ENCODE data around the gene NSUN6. TPM values are rescaled to one million over a fixed set of nuclear protein-coding genes. Genes with fewer than 3 reads are reported as not detected.

The NSUN6 gene
- polyA plus RNA-seq, 1 of the 3 experiments (the other 2 are of a cell fraction) = 5.3 TPM

DNA sequence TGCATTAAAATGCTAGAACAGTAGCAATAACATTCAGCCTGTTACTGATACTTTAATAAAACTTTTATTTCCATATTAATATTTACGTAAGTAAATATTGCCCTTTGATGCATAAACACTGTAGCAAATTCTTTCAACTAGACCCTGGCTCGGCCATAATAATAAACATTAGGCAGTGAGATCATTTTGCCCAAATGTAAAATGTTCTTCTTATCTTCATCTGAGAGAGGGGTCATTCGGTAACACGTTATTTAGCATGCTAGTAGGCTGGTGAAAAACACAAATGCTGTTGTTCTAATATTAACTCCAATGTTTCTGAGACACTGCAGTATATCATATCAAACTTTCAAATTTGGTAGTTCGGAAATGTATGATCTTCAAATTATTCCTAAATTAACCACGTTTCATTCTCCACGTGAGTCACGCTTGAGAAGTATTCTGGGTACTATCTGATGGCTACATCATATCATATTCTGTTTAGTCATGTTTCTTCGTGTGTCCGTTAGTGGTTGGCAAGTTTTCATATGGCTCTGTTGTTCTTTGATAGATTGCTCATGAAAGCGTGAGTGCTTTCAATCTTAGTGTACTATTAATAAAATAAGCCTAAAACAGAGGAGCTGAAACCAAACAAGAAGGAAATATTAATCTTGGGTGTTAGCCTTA is 145.8 kb downstream of the NSUN6 start:
- no peaks in the 10 kb centered on the region for H3K36me3 ChIP-seq (replicated peaks in 1 of 2; ENCODE audit: control insufficient read depth in 1 of 2, insufficient read depth in 2 of 2, low read length in 1 of 2)
- no peaks in the 10 kb centered on the region for H3K9me2 ChIP-seq
- peak overlapping the region; percentile 3; the same call in 1 of the 2 replicates for H3K9ac ChIP-seq
- H3K27me3 ChIP-seq (ENCODE audit: insufficient read depth) = no peaks in the 10 kb centered on the region
- DNase-seq = no peak
- no peak overlapping the region for H3K4me2 ChIP-seq
- H3K27ac ChIP-seq (ENCODE audit: low read depth in 2 of 2, low read length in 1 of 2) = peak overlapping the region in 1 of 2 experiments; percentile 52; a peak in 2 of 4 replicates
- ChIA-PET POLR2A (no interaction called here), CTCF (no interaction called here)
- no peak overlapping the region for H2AFZ ChIP-seq (ENCODE audit: low read depth)
- H3K9me3 ChIP-seq = no peaks in the 10 kb centered on the region
- peak; percentile 44; the same call in 1 of the 2 replicates for TF ChIP-seq NFIC (IDR thresholded peaks at IDR 0.05; ENCODE audit: borderline replicate concordance)
- no peak for TF ChIP-seq SIN3A (IDR thresholded peaks at IDR 0.05; ENCODE audit: borderline replicate concordance, low read depth, low read length)
- TF ChIP-seq, protein P1, sequence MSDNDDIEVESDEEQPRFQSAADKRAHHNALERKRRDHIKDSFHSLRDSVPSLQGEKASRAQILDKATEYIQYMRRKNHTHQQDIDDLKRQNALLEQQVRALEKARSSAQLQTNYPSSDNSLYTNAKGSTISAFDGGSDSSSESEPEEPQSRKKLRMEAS (IDR thresholded peaks at IDR 0.05; ENCODE audit: low read depth) = peak; percentile 83
- peak; percentile 42; the same call in 1 of the 2 replicates for TF ChIP-seq FOSL2 (IDR thresholded peaks at IDR 0.05; ENCODE audit: borderline replicate concordance, low read depth)
- TF ChIP-seq, protein P2, sequence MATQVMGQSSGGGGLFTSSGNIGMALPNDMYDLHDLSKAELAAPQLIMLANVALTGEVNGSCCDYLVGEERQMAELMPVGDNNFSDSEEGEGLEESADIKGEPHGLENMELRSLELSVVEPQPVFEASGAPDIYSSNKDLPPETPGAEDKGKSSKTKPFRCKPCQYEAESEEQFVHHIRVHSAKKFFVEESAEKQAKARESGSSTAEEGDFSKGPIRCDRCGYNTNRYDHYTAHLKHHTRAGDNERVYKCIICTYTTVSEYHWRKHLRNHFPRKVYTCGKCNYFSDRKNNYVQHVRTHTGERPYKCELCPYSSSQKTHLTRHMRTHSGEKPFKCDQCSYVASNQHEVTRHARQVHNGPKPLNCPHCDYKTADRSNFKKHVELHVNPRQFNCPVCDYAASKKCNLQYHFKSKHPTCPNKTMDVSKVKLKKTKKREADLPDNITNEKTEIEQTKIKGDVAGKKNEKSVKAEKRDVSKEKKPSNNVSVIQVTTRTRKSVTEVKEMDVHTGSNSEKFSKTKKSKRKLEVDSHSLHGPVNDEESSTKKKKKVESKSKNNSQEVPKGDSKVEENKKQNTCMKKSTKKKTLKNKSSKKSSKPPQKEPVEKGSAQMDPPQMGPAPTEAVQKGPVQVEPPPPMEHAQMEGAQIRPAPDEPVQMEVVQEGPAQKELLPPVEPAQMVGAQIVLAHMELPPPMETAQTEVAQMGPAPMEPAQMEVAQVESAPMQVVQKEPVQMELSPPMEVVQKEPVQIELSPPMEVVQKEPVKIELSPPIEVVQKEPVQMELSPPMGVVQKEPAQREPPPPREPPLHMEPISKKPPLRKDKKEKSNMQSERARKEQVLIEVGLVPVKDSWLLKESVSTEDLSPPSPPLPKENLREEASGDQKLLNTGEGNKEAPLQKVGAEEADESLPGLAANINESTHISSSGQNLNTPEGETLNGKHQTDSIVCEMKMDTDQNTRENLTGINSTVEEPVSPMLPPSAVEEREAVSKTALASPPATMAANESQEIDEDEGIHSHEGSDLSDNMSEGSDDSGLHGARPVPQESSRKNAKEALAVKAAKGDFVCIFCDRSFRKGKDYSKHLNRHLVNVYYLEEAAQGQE (IDR thresholded peaks at IDR 0.05; ENCODE audit: low read depth, low read length) = no peak
- TF ChIP-seq TCF12 (IDR thresholded peaks at IDR 0.05) = peak; percentile 56
- TF ChIP-seq, protein P3, sequence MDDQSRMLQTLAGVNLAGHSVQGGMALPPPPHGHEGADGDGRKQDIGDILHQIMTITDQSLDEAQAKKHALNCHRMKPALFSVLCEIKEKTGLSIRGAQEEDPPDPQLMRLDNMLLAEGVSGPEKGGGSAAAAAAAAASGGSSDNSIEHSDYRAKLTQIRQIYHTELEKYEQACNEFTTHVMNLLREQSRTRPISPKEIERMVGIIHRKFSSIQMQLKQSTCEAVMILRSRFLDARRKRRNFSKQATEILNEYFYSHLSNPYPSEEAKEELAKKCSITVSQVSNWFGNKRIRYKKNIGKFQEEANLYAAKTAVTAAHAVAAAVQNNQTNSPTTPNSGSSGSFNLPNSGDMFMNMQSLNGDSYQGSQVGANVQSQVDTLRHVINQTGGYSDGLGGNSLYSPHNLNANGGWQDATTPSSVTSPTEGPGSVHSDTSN (IDR thresholded peaks at IDR 0.05) = peak; percentile 69
- TF ChIP-seq EP300 (IDR thresholded peaks at IDR 0.05; ENCODE audit: borderline replicate concordance in 1 of 2, low read depth in 1 of 2, low read length in 1 of 2) = peak in 1 of 2 experiments; percentile 55; a peak in 1 of 4 replicates
- peak; percentile 43; the same call in 1 of the 2 replicates for TF ChIP-seq JUND (IDR thresholded peaks at IDR 0.05)
- no peaks in the 10 kb centered on the region for H3K79me2 ChIP-seq (ENCODE audit: insufficient read depth)
- H3K4me3 ChIP-seq (ENCODE audit: low read depth in 2 of 2, low read length in 1 of 2) = no peak overlapping the region
- no peaks in the 10 kb centered on the region for H4K20me1 ChIP-seq (ENCODE audit: insufficient read depth)
- H3F3A ChIP-seq (replicated peaks; ENCODE audit: insufficient read depth) = peaks cover 10% of the 10 kb centered on the region
- H3K4me1 ChIP-seq (ENCODE audit: control insufficient read depth in 1 of 2, insufficient read depth in 2 of 2, low read depth in 1 of 2, low read length in 1 of 2) = peaks cover 0 to 3% of the 10 kb centered on the region in 2 experiments; a peak in 1 of 4 replicates
- WGBS (ENCODE audit: low lambda C conversion rate) = 39% methylated on average over 11 of the region's 11 CpGs

DNA sequence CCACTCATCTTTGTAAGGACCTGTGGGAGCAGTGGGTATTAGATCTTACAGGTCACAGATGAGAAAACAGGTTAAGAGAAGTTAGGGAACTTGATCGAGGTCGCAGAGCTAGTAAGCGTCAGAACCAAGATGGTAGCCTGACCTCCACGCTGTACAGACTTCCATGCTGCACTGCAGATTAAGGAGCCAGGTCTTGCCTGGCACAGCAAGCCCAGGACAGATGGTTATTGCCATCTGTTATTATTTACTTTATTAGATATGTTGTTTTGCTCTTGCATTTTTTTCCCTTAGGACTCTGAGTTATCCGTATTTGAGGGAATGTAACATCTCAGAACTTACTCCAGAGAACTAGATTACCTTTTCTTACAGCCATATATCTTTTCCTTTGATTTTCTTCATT is 147.2 kb downstream of the NSUN6 start:
- H2AFZ ChIP-seq (ENCODE audit: low read depth) = no peak overlapping the region
- H3K9me2 ChIP-seq = no peaks in the 10 kb centered on the region
- H3F3A ChIP-seq (replicated peaks; ENCODE audit: insufficient read depth) = peaks cover 10% of the 10 kb centered on the region
- peaks cover 0 to 3% of the 10 kb centered on the region in 2 experiments; a peak in 1 of 4 replicates for H3K4me1 ChIP-seq (ENCODE audit: control insufficient read depth in 1 of 2, insufficient read depth in 2 of 2, low read depth in 1 of 2, low read length in 1 of 2)
- CTCF ChIA-PET = no interaction called here
- no peak overlapping the region for H3K4me3 ChIP-seq (ENCODE audit: low read depth in 2 of 2, low read length in 1 of 2)
- H3K27me3 ChIP-seq (ENCODE audit: insufficient read depth) = no peaks in the 10 kb centered on the region
- H3K9me3 ChIP-seq = no peaks in the 10 kb centered on the region
- H4K20me1 ChIP-seq (ENCODE audit: insufficient read depth) = no peaks in the 10 kb centered on the region
- H3K9ac ChIP-seq = no peak overlapping the region
- H3K4me2 ChIP-seq = no peak overlapping the region
- no peak overlapping the region for H3K27ac ChIP-seq (ENCODE audit: low read depth in 2 of 2, low read length in 1 of 2)
- 99% methylated on average over 5 of the region's 5 CpGs for WGBS (ENCODE audit: low lambda C conversion rate)
- POLR2A ChIA-PET = no interaction called here
- no peaks in the 10 kb centered on the region for H3K79me2 ChIP-seq (ENCODE audit: insufficient read depth)
- TF ChIP-seq, protein P4, sequence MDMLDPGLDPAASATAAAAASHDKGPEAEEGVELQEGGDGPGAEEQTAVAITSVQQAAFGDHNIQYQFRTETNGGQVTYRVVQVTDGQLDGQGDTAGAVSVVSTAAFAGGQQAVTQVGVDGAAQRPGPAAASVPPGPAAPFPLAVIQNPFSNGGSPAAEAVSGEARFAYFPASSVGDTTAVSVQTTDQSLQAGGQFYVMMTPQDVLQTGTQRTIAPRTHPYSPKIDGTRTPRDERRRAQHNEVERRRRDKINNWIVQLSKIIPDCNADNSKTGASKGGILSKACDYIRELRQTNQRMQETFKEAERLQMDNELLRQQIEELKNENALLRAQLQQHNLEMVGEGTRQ (IDR thresholded peaks at IDR 0.05; ENCODE audit: borderline replicate concordance, low read depth, low read length) = no peak
- TF ChIP-seq TAF1 (IDR thresholded peaks at IDR 0.05; ENCODE audit: borderline replicate concordance, low read depth, low read length) = no peak
- TF ChIP-seq FOXJ3 (CRISPR knock-in tag; IDR thresholded peaks at IDR 0.05) = no peak
- TF ChIP-seq MXI1 (IDR thresholded peaks at IDR 0.05; ENCODE audit: low read depth, low read length) = no peak
- TF ChIP-seq, protein P1 (IDR thresholded peaks at IDR 0.05; ENCODE audit: low read depth) = no peak
- TF ChIP-seq EZH2phosphoT487 (IDR thresholded peaks at IDR 0.05; ENCODE audit: borderline replicate concordance, low read depth) = no peak
- no peak for TF ChIP-seq NFIC (IDR thresholded peaks at IDR 0.05; ENCODE audit: borderline replicate concordance)
- no peaks in the 10 kb centered on the region for H3K36me3 ChIP-seq (replicated peaks in 1 of 2; ENCODE audit: control insufficient read depth in 1 of 2, insufficient read depth in 2 of 2, low read length in 1 of 2)
- DNase-seq = no peak

Data from SK-N-SH (cell line).